A673 (cell line): ENCODE measurements around the gene LRTM1. TPM values are rescaled to one million over a fixed set of nuclear protein-coding genes. Genes with fewer than 3 reads are reported as not detected.

Experiments
- BruUV-seq: library from RNA; stranded (reverse); fragments of 400-500 nt; replicated peaks from 2 replicates; lab custom pipeline; 2021; lab: Mats Ljungman, UMichigan
- CTCF ChIA-PET: fragments of 300-600 bp; sonication (Branson Sonifier 250); formaldehyde crosslinking; loops from one replicate; lab custom pipeline; 2022; ENCODE audit warnings: antibody characterized with exemption; lab: Charles Lee
- POLR2A ChIA-PET: fragments of 300-600 bp; sonication (Branson Sonifier 250); formaldehyde crosslinking; loops from one replicate; lab custom pipeline; 2022; ENCODE audit warnings: antibody characterized with exemption; ENCODE audit not compliant: low non-redundant PET; lab: Charles Lee
- DNase-seq: peaks from one replicate; pipeline ENCODE4 v3.0.0-alpha.2; 2015; ENCODE audit warnings: low spot score
- H3K27ac ChIP-seq: fragments of 200-600 bp; sonication (generic); 2 replicates; pipeline ENCODE4 v1.5.1; 2016; ENCODE audit warnings: mixed run types, low read depth, mild to moderate bottlenecking, mixed read lengths, antibody characterized with exemption, low read length; ENCODE audit not compliant: poor library complexity, severe bottlenecking
- H3K27me3 ChIP-seq: fragments of 200-600 bp; sonication (generic); replicated peaks from 2 replicates; pipeline ENCODE4 v1.6.1; 2017; ENCODE audit warnings: mixed run types, low read depth, mild to moderate bottlenecking, mixed read lengths, antibody characterized with exemption, low read length; ENCODE audit not compliant: insufficient read depth, poor library complexity
- H3K36me3 ChIP-seq: fragments of 200-600 bp; sonication (generic); 2 replicates; pipeline ENCODE4 v1.6.1; 2016; ENCODE audit warnings: mixed run types, mild to moderate bottlenecking, mixed read lengths, antibody characterized with exemption, low read length; ENCODE audit not compliant: insufficient read depth, poor library complexity, severe bottlenecking
- H3K4me1 ChIP-seq: fragments of 200-600 bp; sonication (generic); 2 replicates; pipeline ENCODE4 v1.6.1; 2017; ENCODE audit warnings: mixed run types, mild to moderate bottlenecking, mixed read lengths, antibody characterized with exemption, low read length; ENCODE audit not compliant: insufficient read depth, poor library complexity, severe bottlenecking
- H3K4me3 ChIP-seq: fragments of 200-600 bp; sonication (generic); 2 replicates; pipeline ENCODE4 v1.5.1; 2016; ENCODE audit warnings: low read depth, mixed run types, mild to moderate bottlenecking, mixed read lengths, low read length; ENCODE audit not compliant: poor library complexity, severe bottlenecking
- H3K9me3 ChIP-seq: fragments of 200-600 bp; sonication (generic); 2 replicates; pipeline ENCODE4 v1.6.1; 2016; ENCODE audit warnings: mixed run types, low read depth, mild to moderate bottlenecking, mixed read lengths, antibody characterized with exemption, low read length; ENCODE audit not compliant: poor library complexity, severe bottlenecking
- CTCF ChIP-seq: fragments of 300-800, 200-600 bp; sonication (generic); conservative IDR thresholded peaks from 2 replicates; pipeline ENCODE4 v1.5.1; 2017; ENCODE audit warnings: low read depth, mild to moderate bottlenecking, antibody characterized with exemption, low read length, moderate library complexity, mixed read lengths
- EZH2 ChIP-seq: fragments of 200-600 bp; sonication (generic); IDR thresholded peaks from 2 replicates; pipeline ENCODE4 v1.6.1; 2017; ENCODE audit warnings: borderline replicate concordance, low read depth, mild to moderate bottlenecking, mixed read lengths, antibody characterized with exemption, low read length; ENCODE audit not compliant: poor library complexity, severe bottlenecking
- intact Hi-C: fragments of 100-400 bp; cut with micrococcal nuclease; formaldehyde crosslinking; loops from one replicate; pipeline ENCODE4 v1.10.0; 2022; ENCODE audit not compliant: unreplicated experiment
- total RNA-seq: library from RNA; stranded (reverse); gene quantifications from 2 replicates; pipeline ENCODE4 v1.2.3, GENCODE V29; 2021

LRTM1 gene
- total RNA-seq, 1 experiment from 2014 or later = not detected

GRCh38 chr3:54941690-54942362 lies 14.0 kb upstream of the LRTM1 start:
- intact Hi-C loops = no loop called here
- H3K27ac ChIP-seq = no peak overlapping the region
- no peaks in the 10 kb centered on the region for H3K36me3 ChIP-seq
- CTCF ChIA-PET = no interaction called here
- no peaks in the 10 kb centered on the region for H3K27me3 ChIP-seq
- H3K4me1 ChIP-seq = no peaks in the 10 kb centered on the region
- DNase-seq = no peak
- POLR2A ChIA-PET = no interaction called here
- TF ChIP-seq CTCF (no peak), EZH2 (no peak)
- BruUV-seq = no TSS peak
- no peaks in the 10 kb centered on the region for H3K9me3 ChIP-seq
- H3K4me3 ChIP-seq = no peak overlapping the region

DNA sequence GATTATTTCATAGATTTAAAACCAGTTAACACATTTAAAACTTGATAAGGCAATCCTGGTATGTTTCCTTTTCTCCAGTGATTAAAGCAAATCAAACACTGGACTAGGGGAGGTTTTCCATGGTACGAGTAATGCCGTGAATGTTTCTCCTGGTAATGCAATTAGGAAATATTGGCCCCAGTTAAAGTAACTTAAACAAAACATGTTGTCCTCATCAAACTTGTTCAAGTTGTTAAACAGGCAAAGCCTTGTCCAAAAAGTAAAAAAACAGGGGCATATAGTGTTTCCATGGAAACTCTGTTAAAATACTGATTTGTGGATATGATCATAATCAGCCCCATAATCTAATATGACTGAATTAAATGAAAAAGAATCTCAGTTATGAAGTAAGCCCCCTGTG lies 13.1 kb upstream of the LRTM1 start:
- H3K27ac ChIP-seq = no peak overlapping the region
- TF ChIP-seq CTCF (no peak), EZH2 (no peak)
- intact Hi-C loops = no loop called here
- H3K4me1 ChIP-seq = no peaks in the 10 kb centered on the region
- no peak for DNase-seq
- no peaks in the 10 kb centered on the region for H3K36me3 ChIP-seq
- no peaks in the 10 kb centered on the region for H3K27me3 ChIP-seq
- ChIA-PET POLR2A (no interaction called here), CTCF (no interaction called here)
- no TSS peak for BruUV-seq
- no peak overlapping the region for H3K4me3 ChIP-seq
- H3K9me3 ChIP-seq = no peaks in the 10 kb centered on the region

DNA sequence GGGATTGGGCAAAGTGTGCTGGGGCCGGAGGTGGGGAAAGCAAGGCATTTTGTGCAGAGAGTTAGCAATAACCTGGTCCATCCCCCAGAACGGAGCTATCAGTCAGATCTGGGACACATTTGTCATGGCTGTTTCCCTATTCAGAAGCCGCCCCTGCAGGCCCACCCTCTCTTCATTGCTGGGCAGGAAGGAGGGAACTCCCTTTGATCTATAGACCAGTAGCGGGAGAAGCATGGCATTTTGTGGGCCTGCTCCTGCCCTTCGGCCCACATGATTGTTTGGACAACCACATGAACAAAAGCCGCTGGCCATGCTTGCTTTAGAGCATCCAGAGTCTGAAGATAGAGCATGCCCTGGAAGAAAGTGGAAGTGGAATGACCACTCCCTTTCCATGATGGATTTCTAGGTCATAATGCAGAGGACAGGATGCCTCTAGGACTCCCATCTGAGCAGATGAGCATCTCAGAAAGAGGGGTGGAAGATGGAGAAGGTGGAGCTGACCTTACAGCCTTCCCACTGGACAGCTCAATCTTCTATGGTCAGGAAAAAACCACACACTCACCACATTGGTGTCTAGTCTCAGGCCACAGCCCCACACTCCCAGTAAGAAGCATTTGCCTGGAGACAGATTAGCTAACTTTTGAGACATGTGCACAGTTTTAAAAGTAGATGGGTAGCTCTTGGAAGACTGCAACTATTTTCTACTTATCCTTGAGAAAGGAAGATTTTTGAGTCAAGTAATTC lies 11.9 kb upstream of the LRTM1 start:
- Histone ChIP-seq H3K36me3 (no peaks in the 10 kb centered on the region), H3K27ac (no peak overlapping the region), H3K4me3 (no peak overlapping the region), H3K27me3 (no peaks in the 10 kb centered on the region), H3K4me1 (no peaks in the 10 kb centered on the region), H3K9me3 (no peaks in the 10 kb centered on the region)
- ChIA-PET CTCF (no interaction called here), POLR2A (no interaction called here)
- BruUV-seq = no TSS peak
- no peak for DNase-seq
- no peak for TF ChIP-seq CTCF
- no peak for TF ChIP-seq EZH2
- intact Hi-C loops = no loop called here
